Measurements from ENCODE around the gene ACADS. TPM values are rescaled to one million over a fixed set of nuclear protein-coding genes. Genes with fewer than 3 reads are reported as not detected.

Gene ACADS
- polyA plus RNA-seq, 1 donor from 2014 or later, result 3.6 TPM

Other genes with a start within 250 kb of the ACADS start
- gene DYNLL1, start 229.7 kb upstream of the ACADS start, polyA plus RNA-seq, result 404 and 466 TPM in 2 replicates
- 91.6 and 98.6 TPM in 2 replicates for gene COQ5, start 196.7 kb upstream of the ACADS start, polyA plus RNA-seq
- gene RNF10, start 191.5 kb upstream of the ACADS start, polyA plus RNA-seq, result 139 and 145 TPM in 2 replicates
- 137 and 153 TPM in 2 replicates for gene POP5, start 144.4 kb upstream of the ACADS start, polyA plus RNA-seq
- gene CABP1, start 85.2 kb upstream of the ACADS start, polyA plus RNA-seq, result 0.44 and 0.71 TPM in 2 replicates
- 27.4 and 33.2 TPM in 2 replicates for gene MLEC, start 38.7 kb upstream of the ACADS start, polyA plus RNA-seq
- 17.3 and 20.3 TPM in 2 replicates for gene UNC119B, start 15.4 kb upstream of the ACADS start, polyA plus RNA-seq
- gene SPPL3, start 178.5 kb downstream of the ACADS start, polyA plus RNA-seq, result 21.3 and 21.9 TPM in 2 replicates

Data from neural cell (in vitro differentiated cells).